Liver (tissue), 9 donors: Measurements from ENCODE around the gene ECHS1. TPM values are rescaled to one million over a fixed set of nuclear protein-coding genes. Genes with fewer than 3 reads are reported as not detected.

Experiments
- DNase-seq: peaks from one replicate; pipeline ENCODE4 v3.0.0-alpha.2; 2017; ENCODE audit warnings: low spot score
- H3K27ac ChIP-seq, 2 donors: one replicate each; pipeline ENCODE4 v1.7.0; 2013; ENCODE audit warnings: inconsistent platforms in 2 of 2, low read length in 2 of 2, control low read depth in 1 of 2, low read depth in 1 of 2, mild to moderate bottlenecking in 1 of 2
- H3K27me3 ChIP-seq, 4 donors: one replicate each; pipeline versions ENCODE4 v1.6.1 to v1.7.0; 2013; ENCODE audit warnings: low read length in 3 of 4, inconsistent platforms in 1 of 4, mild to moderate bottlenecking in 1 of 4, moderate library complexity in 1 of 4; ENCODE audit not compliant: control insufficient read depth in 4 of 4, insufficient read depth in 4 of 4
- H3K36me3 ChIP-seq, 4 donors: one replicate each; pipeline versions ENCODE4 v1.6.1 to v1.7.0; 2013; ENCODE audit warnings: low read length in 3 of 4, mild to moderate bottlenecking in 3 of 4, low read depth in 1 of 4, moderate library complexity in 1 of 4; ENCODE audit not compliant: control insufficient read depth in 4 of 4, insufficient read depth in 3 of 4
- H3K4me1 ChIP-seq, 4 donors: one replicate each; pipeline versions ENCODE4 v1.6.1 to v1.7.0; 2013; ENCODE audit warnings: low read length in 3 of 4, mild to moderate bottlenecking in 3 of 4, moderate library complexity in 1 of 4; ENCODE audit not compliant: control insufficient read depth in 4 of 4, insufficient read depth in 4 of 4
- H3K4me3 ChIP-seq, 3 donors: one replicate each; pipeline versions ENCODE4 v1.6.1 to v1.7.0; 2013; ENCODE audit warnings: low read length in 3 of 3, control low read depth in 1 of 3, low read depth in 1 of 3, mild to moderate bottlenecking in 1 of 3
- H3K9ac ChIP-seq, 2 donors: one replicate each; pipeline ENCODE4 v1.7.0; 2013; ENCODE audit warnings: low read length in 2 of 2, mild to moderate bottlenecking in 2 of 2, moderate library complexity in 2 of 2, control low read depth in 1 of 2, low read depth in 1 of 2
- H3K9me3 ChIP-seq, 4 donors: one replicate each; pipeline versions ENCODE4 v1.6.1 to v1.7.0; 2013; ENCODE audit warnings: low read length in 3 of 4; ENCODE audit not compliant: control insufficient read depth in 4 of 4
- ATF3 ChIP-seq: IDR thresholded peaks from 2 replicates; pipeline ENCODE4 v1.6.1; 2016; ENCODE audit warnings: antibody characterized with exemption
- CTCF ChIP-seq: fragments of 150-350 bp; IDR thresholded peaks from 2 replicates; pipeline ENCODE4 v1.5.1; 2017; ENCODE audit warnings: improper control_type of control experiment, low read depth, low read length; ENCODE audit not compliant: missing input control
- EGR1 ChIP-seq, 2 donors: IDR thresholded peaks; 2 replicates each; pipeline ENCODE4 v1.6.1; 2016 to 2018; ENCODE audit warnings: antibody characterized with exemption in 2 of 2, low read depth in 2 of 2
- FOXA1 ChIP-seq: IDR thresholded peaks from 2 replicates; pipeline ENCODE4 v1.6.1; 2016; ENCODE audit warnings: antibody characterized with exemption
- GABPA ChIP-seq, 2 donors: IDR thresholded peaks in 1 of 2; conservative IDR thresholded peaks in 1 of 2; 2 replicates each; pipeline ENCODE4 v1.6.1; 2016; ENCODE audit warnings: antibody characterized with exemption in 2 of 2, mild to moderate bottlenecking in 1 of 2, moderate library complexity in 1 of 2
- HNF4G ChIP-seq: IDR thresholded peaks from 2 replicates; pipeline ENCODE4 v1.6.1; 2016; ENCODE audit warnings: antibody characterized with exemption
- JUND ChIP-seq, 2 donors: IDR thresholded peaks; 2 replicates each; pipeline ENCODE4 v1.6.1; 2016; ENCODE audit warnings: antibody characterized with exemption in 2 of 2
- MAX ChIP-seq: IDR thresholded peaks from 2 replicates; pipeline ENCODE4 v1.6.1; 2016; ENCODE audit warnings: antibody characterized with exemption
- RXRA ChIP-seq, 2 donors: IDR thresholded peaks; 2 replicates each; pipeline ENCODE4 v1.6.1; 2017 to 2018; ENCODE audit warnings: antibody characterized with exemption in 2 of 2, mild to moderate bottlenecking in 1 of 2
- SP1 ChIP-seq: IDR thresholded peaks from 2 replicates; pipeline ENCODE4 v1.6.1; 2018; ENCODE audit warnings: antibody characterized with exemption, mild to moderate bottlenecking
- TAF1 ChIP-seq: conservative IDR thresholded peaks from 2 replicates; pipeline ENCODE4 v1.6.1; 2016; ENCODE audit warnings: antibody characterized with exemption, mild to moderate bottlenecking
- YY1 ChIP-seq: IDR thresholded peaks from 2 replicates; pipeline ENCODE4 v1.6.1; 2016; ENCODE audit warnings: antibody characterized with exemption, mild to moderate bottlenecking
- ZBTB33 ChIP-seq: IDR thresholded peaks from 2 replicates; pipeline ENCODE4 v1.6.1; 2016; ENCODE audit warnings: antibody characterized with exemption
- WGBS: extraction: QIAGEN DNeasy Blood & Tissue Kit; methylation state at CpG from one replicate; pipeline ENCODE4 v1.1.7; 2013; 5-methylcytosine and 5-hydroxymethylcytosine counted together
- polyA plus RNA-seq, 2 donors: library from polyadenylated mRNA; stranded (reverse) in 1 of 2; unstranded in 1 of 2; fragments of 200-250 nt in 1 of 2; fragments of >200 nt in 1 of 2; fragmentation: Nextera tagmentation in 1 of 2; extraction: Ambion mirVana in 1 of 2; gene quantifications; one replicate each; pipeline versions ENCODE4 v1.2.1 to v1.2.3, GENCODE V29; 2013 to 2015
- total RNA-seq, 2 donors: library from RNA; depleted of rRNA; stranded (reverse); fragments of >200 nt; gene quantifications; one replicate each; pipeline ENCODE4 v1.2.3, GENCODE V29; 2014
- TF ChIP-seq, protein P1 (sequence below): IDR thresholded peaks from 2 replicates; pipeline ENCODE4 v1.6.1; 2016; ENCODE audit warnings: antibody characterized with exemption, mild to moderate bottlenecking
- donor health status: healthy.
- donor health status: healthy.
- donor health status: healthy.
- donor health status: healthy.
- donor health status: healthy.

ECHS1 gene
- total and polyA plus RNA-seq, 4 donors = 41.5 to 849 (median 354) TPM

- H3K4me3 ChIP-seq = no peak overlapping the region
- no peak overlapping the region for H3K9ac ChIP-seq
- no peaks in the 10 kb centered on the region for H3K27me3 ChIP-seq
- DNase-seq = no peak
- H3K27ac ChIP-seq = no peak overlapping the region
- no peaks in the 10 kb centered on the region for H3K9me3 ChIP-seq
- peaks cover 30 to 70% (median 54%) of the 10 kb centered on the region in 4 donors for H3K36me3 ChIP-seq
- H3K4me1 ChIP-seq = peaks cover 5 to 25% (median 18%) of the 10 kb centered on the region in 4 donors
- no peak for TF ChIP-seq SP1
- no peak for TF ChIP-seq CTCF
- TF ChIP-seq GABPA (IDR thresholded peaks at IDR 0.05 in 1 of 2, conservative IDR thresholded peaks at IDR 0.05 in 1 of 2) = no peak
- no peak for TF ChIP-seq EGR1 (IDR thresholded peaks at IDR 0.05; ENCODE audit: low read depth in 2 of 2)
- TF ChIP-seq HNF4G = no peak
- TF ChIP-seq, protein P1, sequence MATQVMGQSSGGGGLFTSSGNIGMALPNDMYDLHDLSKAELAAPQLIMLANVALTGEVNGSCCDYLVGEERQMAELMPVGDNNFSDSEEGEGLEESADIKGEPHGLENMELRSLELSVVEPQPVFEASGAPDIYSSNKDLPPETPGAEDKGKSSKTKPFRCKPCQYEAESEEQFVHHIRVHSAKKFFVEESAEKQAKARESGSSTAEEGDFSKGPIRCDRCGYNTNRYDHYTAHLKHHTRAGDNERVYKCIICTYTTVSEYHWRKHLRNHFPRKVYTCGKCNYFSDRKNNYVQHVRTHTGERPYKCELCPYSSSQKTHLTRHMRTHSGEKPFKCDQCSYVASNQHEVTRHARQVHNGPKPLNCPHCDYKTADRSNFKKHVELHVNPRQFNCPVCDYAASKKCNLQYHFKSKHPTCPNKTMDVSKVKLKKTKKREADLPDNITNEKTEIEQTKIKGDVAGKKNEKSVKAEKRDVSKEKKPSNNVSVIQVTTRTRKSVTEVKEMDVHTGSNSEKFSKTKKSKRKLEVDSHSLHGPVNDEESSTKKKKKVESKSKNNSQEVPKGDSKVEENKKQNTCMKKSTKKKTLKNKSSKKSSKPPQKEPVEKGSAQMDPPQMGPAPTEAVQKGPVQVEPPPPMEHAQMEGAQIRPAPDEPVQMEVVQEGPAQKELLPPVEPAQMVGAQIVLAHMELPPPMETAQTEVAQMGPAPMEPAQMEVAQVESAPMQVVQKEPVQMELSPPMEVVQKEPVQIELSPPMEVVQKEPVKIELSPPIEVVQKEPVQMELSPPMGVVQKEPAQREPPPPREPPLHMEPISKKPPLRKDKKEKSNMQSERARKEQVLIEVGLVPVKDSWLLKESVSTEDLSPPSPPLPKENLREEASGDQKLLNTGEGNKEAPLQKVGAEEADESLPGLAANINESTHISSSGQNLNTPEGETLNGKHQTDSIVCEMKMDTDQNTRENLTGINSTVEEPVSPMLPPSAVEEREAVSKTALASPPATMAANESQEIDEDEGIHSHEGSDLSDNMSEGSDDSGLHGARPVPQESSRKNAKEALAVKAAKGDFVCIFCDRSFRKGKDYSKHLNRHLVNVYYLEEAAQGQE = no peak
- no peak for TF ChIP-seq ZBTB33
- no peak for TF ChIP-seq MAX
- no peak for TF ChIP-seq ATF3
- WGBS = 72% methylated on average over 29 of the region's 29 CpGs
These were observed 8.3 kb downstream of the ECHS1 start for GRCh38 chr10:133364645-133365431.

- Histone ChIP-seq H3K4me1 (peaks cover 10 to 36% (median 22%) of the 10 kb centered on the region in 4 donors), H3K36me3 (peaks cover 21 to 53% (median 39%) of the 10 kb centered on the region in 4 donors), H3K27me3 (no peaks in the 10 kb centered on the region), H3K27ac (no peak overlapping the region), H3K9ac (no peak overlapping the region), H3K4me3 (no peak overlapping the region), H3K9me3 (no peaks in the 10 kb centered on the region)
- 94% methylated on average over 13 of the region's 13 CpGs for WGBS
- no peak for DNase-seq
- TF ChIP-seq JUND (IDR thresholded peaks at IDR 0.05) (no peak), EGR1 (IDR thresholded peaks at IDR 0.05; ENCODE audit: low read depth in 2 of 2) (no peak), MAX (no peak), CTCF (no peak), GABPA (IDR thresholded peaks at IDR 0.05 in 1 of 2, conservative IDR thresholded peaks at IDR 0.05 in 1 of 2) (no peak), YY1 (no peak), RXRA (IDR thresholded peaks at IDR 0.05) (no peak), HNF4G (no peak), FOXA1 (no peak), ATF3 (no peak), SP1 (no peak), TAF1 (no peak)
- TF ChIP-seq, protein P1 = no peak
These were observed 10.3 kb downstream of the ECHS1 start for GRCh38 chr10:133362846-133363245.
